GM12891 (cell line): ENCODE results near the gene JUN.
A peak's percentile ranks its signal among the peaks of the same experiment; 100 is the strongest.
"Not testable (repeated sequence)": the region's sequence is repeated elsewhere in the genome, so short reads cannot be mapped to it uniquely, and the experiment has no call there.

Experiments used
- DNase-seq: peaks from one replicate; pipeline ENCODE4 v3.0.0; 2011; ENCODE audit warnings: low spot score; ENCODE audit not compliant: insufficient read length
- FAIRE-seq: peaks from 2 replicates; lab custom pipeline; 2011; peaks lifted over from hg19 to GRCh38; lab: Jason Lieb, UNC
- PAX5 ChIP-seq: IDR thresholded peaks from 2 replicates; pipeline ENCODE4 v1.6.1; 2011; ENCODE audit warnings: low read length, moderate library complexity, mild to moderate bottlenecking; ENCODE audit not compliant: insufficient read depth, severe bottlenecking
- POLR2A ChIP-seq: IDR thresholded peaks from 2 replicates; pipeline ENCODE4 v1.6.1; 2011; ENCODE audit warnings: low read depth, low read length, control low read depth
- POLR2AphosphoS5 ChIP-seq: IDR thresholded peaks from 2 replicates; pipeline ENCODE4 v1.6.1; 2011; ENCODE audit warnings: low read depth, low read length, control low read depth
- POU2F2 ChIP-seq: IDR thresholded peaks from 2 replicates; pipeline ENCODE4 v1.6.1; 2011; ENCODE audit warnings: low read depth, mild to moderate bottlenecking, control low read depth, low read length, moderate library complexity
- SPI1 ChIP-seq: IDR thresholded peaks from 2 replicates; pipeline ENCODE4 v1.6.1; 2011; ENCODE audit warnings: low read depth, low read length, control low read depth
- TAF1 ChIP-seq: IDR thresholded peaks from 2 replicates; pipeline ENCODE4 v1.6.1; 2011; ENCODE audit warnings: low read depth, low read length, control low read depth

Gene JUN

DNA sequence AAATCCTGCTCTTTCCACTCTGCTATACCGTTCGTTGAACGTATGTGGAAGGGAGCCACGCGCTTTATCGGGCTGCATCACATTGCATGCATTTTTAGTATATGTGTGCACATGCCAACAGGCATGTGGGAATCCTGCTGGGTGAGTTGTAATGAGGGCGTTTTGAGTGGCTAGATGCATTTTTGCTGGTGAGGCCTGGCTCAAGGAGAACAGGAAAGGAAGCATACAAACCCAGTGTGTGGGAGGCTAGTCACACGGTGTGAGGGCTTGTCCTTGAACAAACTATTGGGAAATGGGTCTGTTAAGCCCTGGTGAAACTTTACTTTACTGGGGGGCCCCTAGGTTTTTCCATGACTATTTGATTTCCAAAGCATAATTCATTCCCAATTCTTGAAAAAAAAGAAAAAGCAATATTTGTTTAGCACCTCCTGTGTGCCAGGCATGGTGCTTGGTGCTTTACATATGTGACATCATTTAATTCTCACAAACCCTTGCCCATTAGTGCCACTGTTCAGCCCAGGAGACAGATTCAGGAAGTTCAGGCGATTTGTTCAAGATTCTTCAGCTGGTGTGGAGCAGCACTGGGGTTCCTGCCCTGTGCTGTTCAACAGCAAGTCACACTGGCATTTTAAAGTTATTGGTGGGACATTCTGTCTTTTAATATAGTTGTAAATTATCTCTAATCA lies 25.6 kb upstream of the JUN start:
- DNase-seq (no peak), FAIRE-seq (no peak)
- TF ChIP-seq POLR2AphosphoS5: no peak
- TF ChIP-seq POU2F2: no peak
- TF ChIP-seq SPI1: no peak
- no peak for TF ChIP-seq PAX5
- TF ChIP-seq TAF1: no peak
- no peak for TF ChIP-seq POLR2A

DNA sequence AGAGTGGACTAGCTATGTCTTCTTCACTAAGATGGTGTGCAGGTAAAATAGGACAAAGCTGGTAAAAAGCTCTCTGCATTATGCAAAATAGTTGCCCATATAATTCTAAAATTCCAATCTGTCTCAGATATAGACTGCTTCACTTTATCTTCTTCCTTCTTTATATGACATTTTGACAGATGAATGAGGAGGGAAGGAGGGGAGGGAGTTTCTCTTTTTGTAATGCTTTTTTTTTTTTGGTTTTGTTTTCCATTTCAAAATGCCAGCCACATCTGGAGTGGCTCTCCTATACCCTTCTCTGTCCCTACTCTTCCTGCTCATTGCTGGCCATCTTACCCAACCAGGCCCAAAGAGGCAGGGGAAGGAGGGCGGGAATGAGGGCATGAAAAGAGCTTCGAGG lies 24.2 kb upstream of the JUN start:
- FAIRE-seq (no peak), DNase-seq (no peak)
- TF ChIP-seq POLR2A (no peak), SPI1 (no peak)

DNA sequence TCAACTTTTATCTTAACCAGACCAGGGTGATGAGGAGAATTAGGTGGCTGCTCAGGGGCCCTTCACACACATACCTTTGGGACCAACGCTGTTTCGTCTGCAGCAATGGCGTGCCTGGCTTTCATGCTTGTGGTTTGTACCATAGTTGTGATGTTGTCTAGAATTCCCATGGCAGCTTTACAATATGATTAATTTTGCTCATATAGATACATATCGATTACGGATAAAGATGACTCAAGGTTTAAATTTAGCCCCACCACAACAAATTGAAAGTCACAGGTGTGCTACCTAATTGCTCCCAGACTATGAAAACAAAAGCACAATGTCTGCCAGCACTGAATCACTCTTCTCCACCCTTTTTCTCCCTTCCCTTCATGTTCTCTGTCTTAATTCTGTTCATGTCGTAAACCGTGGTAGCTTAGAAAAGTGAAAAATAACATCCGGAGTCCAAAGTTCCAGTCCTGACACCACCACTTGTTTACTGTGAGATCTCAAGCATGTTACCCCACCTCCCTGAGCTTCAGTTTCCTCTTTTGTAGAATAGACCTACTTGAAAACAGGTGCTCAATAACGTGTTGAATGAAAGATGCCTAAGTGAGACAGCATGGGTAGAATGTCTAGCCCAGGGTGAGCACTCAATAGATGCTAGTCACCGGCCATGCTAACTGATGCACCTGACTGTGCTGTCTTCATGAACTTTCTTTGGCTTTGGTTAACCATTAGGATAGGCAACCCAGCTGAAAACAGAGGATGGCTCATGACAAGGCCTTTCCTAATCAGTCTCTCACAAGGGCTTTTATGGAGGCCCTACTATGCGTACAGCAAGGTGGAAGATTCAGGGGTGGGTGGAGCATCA lies 22.1 kb upstream of the JUN start:
- FAIRE-seq (peak; percentile 74), DNase-seq (no peak)
- TF ChIP-seq SPI1: no peak
- TF ChIP-seq POLR2AphosphoS5: no peak
- no peak for TF ChIP-seq POLR2A
- no peak for TF ChIP-seq TAF1
- no peak for TF ChIP-seq PAX5
- TF ChIP-seq POU2F2: no peak

DNA sequence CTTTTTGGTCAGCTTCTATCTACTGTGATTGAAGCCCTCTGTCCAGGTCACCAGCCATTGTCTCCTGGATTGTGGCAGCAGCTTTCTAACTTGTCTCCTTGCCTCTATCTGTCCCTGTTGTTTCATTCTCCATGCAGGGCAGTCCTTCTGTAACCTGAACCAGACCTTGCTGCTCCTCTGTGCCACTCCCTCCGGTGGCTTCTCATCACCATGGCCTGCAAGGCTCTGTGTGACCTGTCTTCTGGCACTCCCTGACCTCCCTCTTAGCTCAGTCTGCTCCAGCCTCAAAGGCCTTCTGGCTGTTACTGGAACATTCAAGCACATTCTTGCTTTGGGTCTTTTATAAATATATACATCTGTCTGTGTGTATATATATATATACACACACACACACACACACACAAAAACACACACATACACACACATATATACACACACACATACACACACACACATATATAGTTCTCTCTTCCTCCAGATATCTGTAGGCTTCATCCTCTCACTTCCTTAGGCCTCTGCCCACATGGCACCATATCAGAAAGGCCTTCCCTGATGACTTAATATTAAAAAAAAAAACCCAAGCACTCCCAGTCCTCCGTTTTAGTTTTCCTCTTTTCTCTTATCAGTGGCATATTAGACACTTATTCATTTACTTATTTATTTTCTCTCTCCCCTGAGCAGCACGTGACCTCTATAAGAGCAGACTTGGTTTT lies 21.2 kb upstream of the JUN start:
- no peak for FAIRE-seq
- no peak for TF ChIP-seq POLR2A
- TF ChIP-seq TAF1: no peak
- no peak for TF ChIP-seq POU2F2
- no peak for TF ChIP-seq PAX5
- no peak for TF ChIP-seq POLR2AphosphoS5
- TF ChIP-seq SPI1: no peak
- no peak for DNase-seq

DNA sequence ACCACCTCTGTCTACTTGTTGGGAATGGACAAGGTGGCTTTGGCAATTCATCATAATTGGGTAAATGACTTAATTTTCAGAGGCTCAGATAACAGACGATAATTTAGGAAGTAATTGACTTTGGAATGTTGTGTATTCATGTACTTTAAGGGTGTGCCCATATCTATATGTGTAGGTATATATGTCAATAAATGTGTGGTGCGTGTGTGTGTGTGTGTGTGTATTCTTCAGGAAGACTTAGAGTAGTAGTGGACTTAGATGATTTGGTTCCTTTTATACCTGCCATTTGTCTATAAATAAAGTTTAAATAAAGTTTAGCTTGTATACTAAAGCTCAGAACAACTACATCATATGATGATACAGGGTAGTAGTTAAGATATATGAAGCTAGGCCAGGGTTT lies 20.0 kb upstream of the JUN start:
- FAIRE-seq (no peak), DNase-seq (no peak)
- no peak for TF ChIP-seq POLR2A
- TF ChIP-seq POU2F2: no peak
- no peak for TF ChIP-seq TAF1
- no peak for TF ChIP-seq PAX5
- no peak for TF ChIP-seq POLR2AphosphoS5
- TF ChIP-seq SPI1: no peak

DNA sequence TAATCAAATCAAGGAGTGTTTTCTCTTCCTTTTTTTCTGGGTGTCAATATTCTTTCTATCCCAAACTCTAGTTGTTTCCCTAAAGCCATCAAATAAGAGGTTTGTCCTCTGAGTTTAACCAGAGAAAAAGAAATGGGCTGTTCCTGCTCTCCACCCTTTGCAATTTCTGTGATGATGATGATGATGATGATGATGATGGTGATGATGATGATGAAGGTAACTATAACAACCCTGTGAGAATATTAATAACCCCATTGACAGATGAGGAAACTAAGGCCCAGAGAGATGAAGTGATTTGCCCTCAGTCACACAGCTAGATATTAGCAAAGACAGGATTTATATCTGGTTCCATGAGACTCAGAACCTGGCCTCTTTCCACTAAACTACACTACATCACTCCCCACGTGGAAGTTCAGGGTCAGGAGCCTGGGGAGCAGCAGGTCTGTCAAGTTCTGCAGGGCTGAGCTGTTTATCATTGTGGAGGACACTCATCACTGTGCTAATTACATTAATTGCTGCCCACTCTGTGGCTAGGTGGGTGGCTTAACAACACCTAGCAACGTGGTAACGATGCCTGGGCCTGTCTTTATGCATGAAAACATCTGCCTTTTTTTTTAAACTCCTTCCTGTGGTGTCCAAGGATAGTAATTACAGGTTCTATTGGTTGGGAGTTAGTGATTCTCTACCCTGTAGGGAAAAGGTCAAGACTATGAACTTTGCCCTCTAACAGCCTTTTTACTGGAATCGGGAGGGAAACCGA lies 19.0 kb upstream of the JUN start:
- no peak for TF ChIP-seq TAF1
- no peak for TF ChIP-seq POU2F2
- TF ChIP-seq SPI1: no peak
- FAIRE-seq: no peak
- no peak for DNase-seq

DNA sequence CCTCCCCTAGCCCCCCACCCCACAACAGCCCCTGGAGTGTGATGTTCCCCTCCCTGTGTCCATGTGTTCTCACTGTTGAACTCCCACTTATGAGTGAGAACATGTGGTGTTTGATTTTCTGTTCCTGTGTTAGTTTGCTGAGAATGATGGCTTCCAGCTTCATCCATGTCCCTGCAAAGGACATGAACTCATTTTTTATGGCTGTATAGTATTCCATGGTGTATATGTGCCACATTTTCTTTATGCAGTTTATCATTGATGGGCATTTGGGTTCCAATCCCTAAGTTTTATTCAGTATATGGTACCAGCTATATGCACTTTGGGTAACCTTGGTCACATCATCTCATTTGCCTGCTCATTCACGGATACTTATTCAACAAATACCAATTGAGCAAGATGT lies 17.4 kb upstream of the JUN start:
- DNase-seq, FAIRE-seq: not testable (repeated sequence)

DNA sequence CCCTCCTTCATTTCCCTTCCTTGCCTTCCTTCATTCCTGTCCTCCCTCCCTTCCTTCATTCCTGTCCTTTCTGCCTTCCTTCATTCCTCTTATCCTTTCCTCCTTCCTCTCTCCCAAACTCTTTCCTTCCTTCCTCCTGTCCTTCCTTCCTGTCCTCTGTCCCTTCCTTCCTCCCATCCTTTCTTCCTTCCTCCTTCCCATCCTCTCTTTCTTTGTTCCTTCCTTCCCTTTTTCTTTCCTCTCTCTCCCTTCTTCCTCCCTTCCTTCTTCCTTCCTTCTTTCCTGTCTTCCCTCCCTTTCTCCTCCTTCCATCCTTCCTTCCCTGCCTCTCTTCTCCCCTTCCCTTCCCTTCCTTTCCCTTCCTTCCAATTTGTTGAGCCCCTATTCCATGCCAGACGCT lies 15.8 kb upstream of the JUN start:
- TF ChIP-seq POLR2AphosphoS5 (no peak), POLR2A (no peak), TAF1 (no peak), PAX5 (no peak), POU2F2 (no peak), SPI1 (no peak)
- FAIRE-seq (no peak), DNase-seq (no peak)

DNA sequence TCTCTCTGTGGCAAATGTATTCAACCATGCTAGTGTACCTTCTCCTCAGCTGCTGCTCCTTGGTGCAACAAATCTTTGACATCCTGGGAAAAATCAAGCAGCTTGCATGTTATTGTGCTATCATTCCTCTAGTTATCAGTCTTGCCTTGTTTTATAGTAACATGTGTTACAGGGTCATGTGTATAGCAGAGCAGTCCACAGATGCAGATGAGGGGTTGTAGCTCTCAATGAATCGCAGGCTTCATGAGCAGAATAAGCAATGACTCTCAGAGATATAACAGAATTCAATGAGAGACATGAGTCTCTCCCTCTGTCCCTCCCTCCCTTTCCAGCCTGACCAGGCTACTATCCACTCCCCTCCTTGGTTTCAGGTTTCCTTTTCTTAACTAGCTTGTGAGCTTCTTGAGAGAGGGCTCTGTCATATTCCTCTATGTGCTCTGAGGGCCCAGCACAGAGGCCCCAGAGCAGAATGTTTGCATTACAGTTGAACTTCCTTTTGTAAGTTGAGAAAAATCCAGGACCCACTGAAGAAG lies 15.1 kb upstream of the JUN start:
- FAIRE-seq: no peak
- DNase-seq: no peak
- no peak for TF ChIP-seq POLR2A
- no peak for TF ChIP-seq POLR2AphosphoS5
- TF ChIP-seq PAX5: no peak
- TF ChIP-seq TAF1: no peak
- no peak for TF ChIP-seq POU2F2
- no peak for TF ChIP-seq SPI1
